IMR-90 (cell line): ENCODE data around the gene TMEM14A. TPM values are rescaled to one million over a fixed set of nuclear protein-coding genes. Genes with fewer than 3 reads are reported as not detected.

Source experiments
- ATAC-seq: fragments of 200-7000 bp; cut with Tn5 transposase; 2 replicates; pipeline ENCODE4 v1.9.1; 2020; ENCODE audit warnings: low read depth, mild to moderate bottlenecking, moderate library complexity
- BruUV-seq: library from RNA; stranded (reverse); fragments of 400-500 nt; replicated peaks from 2 replicates; lab custom pipeline; 2021; lab: Mats Ljungman, UMichigan
- CTCF ChIA-PET: fragments of 300-600 bp; formaldehyde crosslinking; extraction: SDS; loops from one replicate; lab custom pipeline; 2021; ENCODE audit warnings: antibody characterized with exemption; lab: Yijun Ruan, JAX
- POLR2A ChIA-PET: fragments of 300-600 bp; sonication (Branson Sonifier 250); formaldehyde crosslinking; loops from one replicate; lab custom pipeline; 2022; ENCODE audit warnings: antibody characterized with exemption; ENCODE audit not compliant: unreplicated experiment; lab: Charles Lee
- DNase-seq: peaks from one replicate; pipeline ENCODE4 v3.0.0; 2013
- H2AFZ ChIP-seq: replicated peaks from 2 replicates; pipeline ENCODE3; 2013; ENCODE audit warnings: low read length, mild to moderate bottlenecking; ENCODE audit not compliant: poor library complexity
- H2AK5ac ChIP-seq: 2 replicates; pipeline ENCODE4 v1.6.1; 2013; ENCODE audit warnings: low read depth, low read length, inconsistent platforms
- H2AK9ac ChIP-seq: replicated peaks from 2 replicates; pipeline ENCODE3; 2013; ENCODE audit warnings: mild to moderate bottlenecking, low read depth, low read length, moderate library complexity; ENCODE audit not compliant: poor library complexity
- H2BK120ac ChIP-seq: 2 replicates; pipeline ENCODE4 v1.6.1; 2013; ENCODE audit warnings: low read depth, low read length, inconsistent platforms
- H2BK15ac ChIP-seq: 3 replicates; pipeline ENCODE4 v1.6.1; 2013; ENCODE audit warnings: low read depth, low read length, inconsistent platforms
- H2BK20ac ChIP-seq: 2 replicates; pipeline ENCODE4 v1.6.1; 2013; ENCODE audit warnings: low read depth, mild to moderate bottlenecking, inconsistent platforms, low read length, moderate library complexity
- H2BK5ac ChIP-seq: 2 replicates; pipeline ENCODE4 v1.6.1; 2013; ENCODE audit warnings: mild to moderate bottlenecking, low read depth, low read length, inconsistent platforms; ENCODE audit not compliant: poor library complexity, severe bottlenecking
- H3K14ac ChIP-seq: replicated peaks from 2 replicates; pipeline ENCODE4 v1.6.1; 2013; ENCODE audit warnings: low read depth, low read length, inconsistent platforms
- H3K18ac ChIP-seq: 2 replicates; pipeline ENCODE4 v1.6.1; 2013; ENCODE audit warnings: low read depth, low read length, control low read depth
- H3K23ac ChIP-seq: 2 replicates; pipeline ENCODE4 v1.6.1; 2013; ENCODE audit warnings: low read depth, low read length, inconsistent platforms
- H3K27ac ChIP-seq: 2 replicates; pipeline ENCODE4 v1.5.1; 2013; ENCODE audit warnings: mild to moderate bottlenecking, control low read depth, low read length; ENCODE audit not compliant: insufficient read depth
- H3K27me3 ChIP-seq: 2 replicates; pipeline ENCODE4 v1.6.1; 2013; ENCODE audit warnings: low read length; ENCODE audit not compliant: control insufficient read depth, insufficient read depth
- H3K36me3 ChIP-seq: 2 replicates; pipeline ENCODE4 v1.6.1; 2013; ENCODE audit warnings: low read length, mixed read lengths; ENCODE audit not compliant: control insufficient read depth, insufficient read depth
- H3K4ac ChIP-seq: 2 replicates; pipeline ENCODE4 v1.6.1; 2013; ENCODE audit warnings: low read depth, low read length, inconsistent platforms
- H3K4me1 ChIP-seq: 2 replicates; pipeline ENCODE4 v1.6.1; 2013; ENCODE audit warnings: low read length, mixed read lengths; ENCODE audit not compliant: control insufficient read depth, insufficient read depth
- H3K4me2 ChIP-seq: 2 replicates; pipeline ENCODE4 v1.6.1; 2013; ENCODE audit warnings: low read depth, mild to moderate bottlenecking, control low read depth, low read length, moderate library complexity
- H3K4me3 ChIP-seq: 2 replicates; pipeline ENCODE4 v1.5.1; 2013; ENCODE audit warnings: low read depth, mild to moderate bottlenecking, control low read depth, low read length, moderate library complexity; ENCODE audit not compliant: insufficient read depth
- H3K56ac ChIP-seq: 2 replicates; pipeline ENCODE4 v1.6.1; 2013; ENCODE audit warnings: low read length, inconsistent platforms; ENCODE audit not compliant: insufficient read depth; ENCODE audit errors: extremely low read depth
- H3K79me1 ChIP-seq, 2 experiments: 2 replicates each; pipeline ENCODE4 v1.6.1; 2013; ENCODE audit warnings: low read length in 2 of 2, inconsistent platforms in 1 of 2, low read depth in 1 of 2
- H3K9ac ChIP-seq: 2 replicates; pipeline ENCODE4 v1.6.1; 2013; ENCODE audit warnings: low read depth, low read length, control low read depth
- H3K9me1 ChIP-seq: 2 replicates; pipeline ENCODE4 v1.6.1; 2013; ENCODE audit warnings: low read length, inconsistent platforms; ENCODE audit not compliant: insufficient read depth
- H3K9me3 ChIP-seq: 2 replicates; pipeline ENCODE4 v1.6.1; 2013; ENCODE audit warnings: low read length; ENCODE audit not compliant: control insufficient read depth, insufficient read depth
- H4K20me1 ChIP-seq: 2 replicates; pipeline ENCODE4 v1.6.1; 2013; ENCODE audit warnings: low read length, inconsistent platforms; ENCODE audit not compliant: insufficient read depth
- H4K5ac ChIP-seq: 2 replicates; pipeline ENCODE4 v1.6.1; 2013; ENCODE audit warnings: mild to moderate bottlenecking, low read depth, low read length, control low read depth
- H4K8ac ChIP-seq, 2 experiments: 2 replicates each; pipeline ENCODE4 v1.6.1; 2013; ENCODE audit warnings: low read depth in 2 of 2, low read length in 2 of 2, control low read depth in 1 of 2, inconsistent platforms in 1 of 2
- H4K91ac ChIP-seq: 2 replicates; pipeline ENCODE4 v1.6.1; 2013; ENCODE audit warnings: low read depth, low read length, inconsistent platforms; ENCODE audit not compliant: insufficient read depth
- BHLHE40 ChIP-seq: fragments of 150-350 bp; IDR thresholded peaks from 2 replicates; pipeline ENCODE4 v1.6.1; 2016; ENCODE audit warnings: mild to moderate bottlenecking, low read depth, low read length
- CEBPB ChIP-seq: IDR thresholded peaks from 2 replicates; pipeline ENCODE4 v1.6.1; 2012; ENCODE audit warnings: low read depth, low read length, improper control_type of control experiment
- CHD1 ChIP-seq: IDR thresholded peaks from 2 replicates; pipeline ENCODE4 v1.6.1; 2012; ENCODE audit warnings: low read depth, low read length, improper control_type of control experiment
- FOS ChIP-seq: fragments of 150-350 bp; IDR thresholded peaks from 2 replicates; pipeline ENCODE4 v1.6.1; 2016; ENCODE audit warnings: low read depth, low read length
- MAFK ChIP-seq: IDR thresholded peaks from 2 replicates; pipeline ENCODE4 v1.6.1; 2012; ENCODE audit warnings: low read depth, low read length, improper control_type of control experiment
- MAZ ChIP-seq: IDR thresholded peaks from 2 replicates; pipeline ENCODE4 v1.6.1; 2012; ENCODE audit warnings: low read depth, mild to moderate bottlenecking, low read length, improper control_type of control experiment, moderate library complexity, borderline replicate concordance
- MXI1 ChIP-seq: IDR thresholded peaks from 2 replicates; pipeline ENCODE4 v1.6.1; 2012; ENCODE audit warnings: low read depth, mild to moderate bottlenecking, low read length, moderate library complexity, borderline replicate concordance
- NFE2L2 ChIP-seq: fragments of 150-350 bp; IDR thresholded peaks from 2 replicates; pipeline ENCODE4 v1.6.1; 2016; ENCODE audit warnings: low read depth, mild to moderate bottlenecking, low read length
- POLR2A ChIP-seq: IDR thresholded peaks from 2 replicates; pipeline ENCODE4 v1.6.1; 2012; ENCODE audit warnings: mild to moderate bottlenecking, low read depth, low read length
- RAD21 ChIP-seq: IDR thresholded peaks from 2 replicates; pipeline ENCODE4 v1.6.1; 2012; ENCODE audit warnings: low read length, improper control_type of control experiment
- RCOR1 ChIP-seq: IDR thresholded peaks from 2 replicates; pipeline ENCODE4 v1.6.1; 2012; ENCODE audit warnings: mild to moderate bottlenecking, low read length, improper control_type of control experiment; ENCODE audit not compliant: insufficient replicate concordance
- RFX5 ChIP-seq: IDR thresholded peaks from 2 replicates; pipeline ENCODE4 v1.8.0; 2012; ENCODE audit warnings: low read depth, mild to moderate bottlenecking, low read length, moderate library complexity
- SMC3 ChIP-seq: fragments of 150-350 bp; IDR thresholded peaks from 2 replicates; pipeline ENCODE4 v1.6.1; 2016; ENCODE audit warnings: low read depth, mild to moderate bottlenecking, antibody characterized with exemption, low read length, moderate library complexity
- WGBS, 2 experiments: methylation state at CpG; one replicate each; pipeline versions ENCODE4 v1.1.5 to v1.1.7; 2013; ENCODE audit warnings: missing lambda C conversion rate in 2 of 2; ENCODE audit not compliant: insufficient read length in 1 of 2; ENCODE audit errors: extremely low coverage in 2 of 2; 5-methylcytosine and 5-hydroxymethylcytosine counted together
- dilution Hi-C: fragments of 300-500 bp; cut with HindIII; formaldehyde crosslinking; loops from one replicate; pipeline ENCODE4 v1.14.3; 2018; ENCODE audit warnings: low sequenced_read_pairs; ENCODE audit not compliant: unreplicated experiment
- in situ Hi-C: fragments of 300-500 bp; cut with MboI; formaldehyde crosslinking; loops from 3 replicates; pipeline ENCODE4 v1.14.3; 2019; ENCODE audit warnings: low sequenced_read_pairs, inconsistent platforms, mixed read lengths
- intact Hi-C: fragments of 100-400 bp; cut with micrococcal nuclease; formaldehyde crosslinking; loops from 2 replicates; pipeline ENCODE4 v1.10.0; 2022
- polyA plus RNA-seq, 3 experiments: library from polyadenylated mRNA; depleted of rRNA; stranded (reverse); fragments of >200 nt; gene quantifications; 2 replicates each; pipeline ENCODE4 v1.2.3, GENCODE V29; 2012; ENCODE audit warnings: low replicate concordance in 1 of 3
- total RNA-seq: library from RNA; depleted of rRNA; stranded (reverse); fragments of >200 nt; gene quantifications from 2 replicates; pipeline ENCODE4 v1.2.3, GENCODE V29; 2012
- TF ChIP-seq, protein P1 (sequence below): fragments of 150-350 bp; IDR thresholded peaks from 2 replicates; pipeline ENCODE4 v1.6.1; 2016; ENCODE audit warnings: low read depth, mild to moderate bottlenecking, low read length, moderate library complexity, borderline replicate concordance
- TF ChIP-seq, protein P2 (sequence below): fragments of 150-350 bp; IDR thresholded peaks from 2 replicates; pipeline ENCODE4 v1.6.1; 2017; ENCODE audit warnings: mild to moderate bottlenecking, antibody characterized with exemption, low read length, low read depth
- TF ChIP-seq, protein P3 (sequence below): conservative IDR thresholded peaks from 2 replicates; pipeline ENCODE4 v1.5.1; 2012; ENCODE audit warnings: mild to moderate bottlenecking, low read depth, low read length, improper control_type of control experiment

Gene TMEM14A
- total and polyA plus RNA-seq, 2 of the 4 experiments (the other 2 are of a cell fraction): 18.5 to 25.1 TPM

DNA sequence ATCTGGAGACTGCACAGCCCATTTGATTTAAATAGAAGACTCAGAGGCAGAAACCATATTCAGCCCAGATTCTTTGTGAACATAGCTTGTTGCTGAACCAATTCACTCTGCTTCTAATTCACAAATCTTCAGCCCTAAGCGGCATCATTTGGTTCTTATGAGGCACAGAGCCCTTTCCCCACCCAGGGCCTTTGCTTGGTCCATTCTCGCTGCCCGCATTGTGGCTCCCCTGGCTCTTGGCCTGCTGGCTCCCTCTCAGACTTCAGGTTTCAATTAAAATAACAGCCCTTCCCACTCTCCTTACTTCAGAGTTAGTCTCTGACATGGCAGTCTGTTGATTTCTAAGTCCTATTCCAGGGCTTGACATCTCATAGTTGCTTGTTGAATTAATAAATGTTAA, 9.4 kb upstream of the TMEM14A start:
- POLR2A ChIA-PET: interaction anchor here (0.5 kb wide), 1 partner anchor 254 kb away, joined by 6 read pairs; no protein-coding TSS in a partner anchor
- no peak overlapping the region for H3K4me2 ChIP-seq

More for the DNA sequence above, 9.4 kb upstream of the TMEM14A start:
- Histone ChIP-seq H3K14ac (no peak overlapping the region), H4K20me1 (no peaks in the 10 kb centered on the region), H2AFZ (no peak overlapping the region), H3K4me3 (no peak overlapping the region), H2BK15ac (no peak overlapping the region), H3K18ac (no peak overlapping the region), H2BK120ac (no peak overlapping the region), H2BK5ac (no peak overlapping the region), H3K27me3 (no peaks in the 10 kb centered on the region), H3K4me1 (peaks cover 4% of the 10 kb centered on the region), H2AK9ac (no peak overlapping the region), H4K5ac (no peak overlapping the region), H3K9me1 (peaks cover 6% of the 10 kb centered on the region; the same call in 1 of the 2 replicates), H3K27ac (no peak overlapping the region), H3K56ac (no peak overlapping the region), H3K9me3 (no peaks in the 10 kb centered on the region), H4K8ac (no peak overlapping the region), H3K9ac (no peak overlapping the region), H3K79me1 (peaks cover 11 to 27% of the 10 kb centered on the region in 2 experiments; a peak in 3 of 4 replicates), H4K91ac (no peak overlapping the region), H3K4ac (no peak overlapping the region), H2AK5ac (no peak overlapping the region), H3K36me3 (no peaks in the 10 kb centered on the region), H2BK20ac (no peak overlapping the region), H3K23ac (no peak overlapping the region)
- no peak for DNase-seq
- dilution Hi-C loops (loop anchor here (25.0 kb wide), 1 partner anchor 249 kb away; the partner anchor contains the start of gene EFHC1), intact Hi-C loops (loop anchor here (5.0 kb wide), 1 partner anchor 149 kb away; no protein-coding TSS in a partner anchor), in situ Hi-C loops (loop anchor here (5.0 kb wide), 1 partner anchor 244 kb away; no protein-coding TSS in a partner anchor)
- CTCF ChIA-PET: interaction anchor here (0.6 to 2.3 kb wide), 7 partner anchors 9 to 357 kb away, joined by 3 to 19 read pairs (median 3); no protein-coding TSS in a partner anchor
- BruUV-seq: no TSS peak
- TF ChIP-seq, protein P1, sequence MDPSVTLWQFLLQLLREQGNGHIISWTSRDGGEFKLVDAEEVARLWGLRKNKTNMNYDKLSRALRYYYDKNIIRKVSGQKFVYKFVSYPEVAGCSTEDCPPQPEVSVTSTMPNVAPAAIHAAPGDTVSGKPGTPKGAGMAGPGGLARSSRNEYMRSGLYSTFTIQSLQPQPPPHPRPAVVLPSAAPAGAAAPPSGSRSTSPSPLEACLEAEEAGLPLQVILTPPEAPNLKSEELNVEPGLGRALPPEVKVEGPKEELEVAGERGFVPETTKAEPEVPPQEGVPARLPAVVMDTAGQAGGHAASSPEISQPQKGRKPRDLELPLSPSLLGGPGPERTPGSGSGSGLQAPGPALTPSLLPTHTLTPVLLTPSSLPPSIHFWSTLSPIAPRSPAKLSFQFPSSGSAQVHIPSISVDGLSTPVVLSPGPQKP: no peak
- no peak for TF ChIP-seq FOS
- no peak for TF ChIP-seq MAFK
- TF ChIP-seq POLR2A: no peak
- no peak for TF ChIP-seq CHD1
- TF ChIP-seq RFX5: no peak
- no peak for TF ChIP-seq CEBPB
- no peak for TF ChIP-seq NFE2L2
- TF ChIP-seq, protein P2, sequence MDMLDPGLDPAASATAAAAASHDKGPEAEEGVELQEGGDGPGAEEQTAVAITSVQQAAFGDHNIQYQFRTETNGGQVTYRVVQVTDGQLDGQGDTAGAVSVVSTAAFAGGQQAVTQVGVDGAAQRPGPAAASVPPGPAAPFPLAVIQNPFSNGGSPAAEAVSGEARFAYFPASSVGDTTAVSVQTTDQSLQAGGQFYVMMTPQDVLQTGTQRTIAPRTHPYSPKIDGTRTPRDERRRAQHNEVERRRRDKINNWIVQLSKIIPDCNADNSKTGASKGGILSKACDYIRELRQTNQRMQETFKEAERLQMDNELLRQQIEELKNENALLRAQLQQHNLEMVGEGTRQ: no peak
- TF ChIP-seq SMC3: no peak
- TF ChIP-seq BHLHE40: no peak
- TF ChIP-seq MAZ: no peak
- no peak for TF ChIP-seq RCOR1
- TF ChIP-seq RAD21: no peak
- TF ChIP-seq, protein P3, sequence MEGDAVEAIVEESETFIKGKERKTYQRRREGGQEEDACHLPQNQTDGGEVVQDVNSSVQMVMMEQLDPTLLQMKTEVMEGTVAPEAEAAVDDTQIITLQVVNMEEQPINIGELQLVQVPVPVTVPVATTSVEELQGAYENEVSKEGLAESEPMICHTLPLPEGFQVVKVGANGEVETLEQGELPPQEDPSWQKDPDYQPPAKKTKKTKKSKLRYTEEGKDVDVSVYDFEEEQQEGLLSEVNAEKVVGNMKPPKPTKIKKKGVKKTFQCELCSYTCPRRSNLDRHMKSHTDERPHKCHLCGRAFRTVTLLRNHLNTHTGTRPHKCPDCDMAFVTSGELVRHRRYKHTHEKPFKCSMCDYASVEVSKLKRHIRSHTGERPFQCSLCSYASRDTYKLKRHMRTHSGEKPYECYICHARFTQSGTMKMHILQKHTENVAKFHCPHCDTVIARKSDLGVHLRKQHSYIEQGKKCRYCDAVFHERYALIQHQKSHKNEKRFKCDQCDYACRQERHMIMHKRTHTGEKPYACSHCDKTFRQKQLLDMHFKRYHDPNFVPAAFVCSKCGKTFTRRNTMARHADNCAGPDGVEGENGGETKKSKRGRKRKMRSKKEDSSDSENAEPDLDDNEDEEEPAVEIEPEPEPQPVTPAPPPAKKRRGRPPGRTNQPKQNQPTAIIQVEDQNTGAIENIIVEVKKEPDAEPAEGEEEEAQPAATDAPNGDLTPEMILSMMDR: no peak
- TF ChIP-seq MXI1: no peak
- no peak for ATAC-seq
- WGBS, 2 experiments: 88% methylated on average over 3 of the region's 3 CpGs; no CpG with 5 or more reads in 1 of the 2 experiments
